HepG2 (cell line): ENCODE data around the gene ATG7. TPM values are rescaled to one million over a fixed set of nuclear protein-coding genes. Genes with fewer than 3 reads are reported as not detected.
A peak's percentile ranks its signal among the peaks of the same experiment; 100 is the strongest.

Experiments
- ATAC-seq: fragments of 200-7000 bp; cut with Tn5 transposase; 3 replicates; pipeline ENCODE4 v1.9.1; 2020; ENCODE audit warnings: mild to moderate bottlenecking, moderate library complexity
- BruUV-seq: library from RNA; stranded (reverse); fragments of 400-500 nt; replicated peaks from 2 replicates; lab custom pipeline; 2021; lab: Mats Ljungman, UMichigan
- CTCF ChIA-PET: fragments of 300-600 bp; formaldehyde crosslinking; extraction: SDS; loops from one replicate; lab custom pipeline; 2021; ENCODE audit warnings: low total read pairs, inconsistent platforms, low intra/inter-chr PET ratio; lab: Yijun Ruan, JAX
- POLR2A ChIA-PET: fragments of 350-600 bp; sonication (Branson Sonifier 250); formaldehyde crosslinking; loops from one replicate; lab custom pipeline; 2020; ENCODE audit warnings: antibody characterized with exemption, inconsistent platforms; lab: Yijun Ruan, JAX
- DNase-seq: peaks from one replicate; pipeline ENCODE4 v3.0.0-alpha.2; 2015; ENCODE audit warnings: low spot score
- FAIRE-seq: peaks from 3 replicates; lab custom pipeline; 2011; peaks lifted over from hg19 to GRCh38; lab: Jason Lieb, UNC
- H2AFZ ChIP-seq: one replicate; pipeline ENCODE4 v1.6.1; 2011; ENCODE audit warnings: low read length, inconsistent platforms
- H3K27ac ChIP-seq: fragments of 300-600 bp; 3 replicates; pipeline ENCODE4 v1.8.0; 2011; ENCODE audit warnings: mixed run types, mild to moderate bottlenecking, mixed read lengths, low read length, inconsistent platforms; ENCODE audit not compliant: insufficient read depth; ENCODE audit errors: extremely low read length
- H3K27me3 ChIP-seq, 2 experiments: fragments of 200-600 bp in 1 of 2; 2 replicates in 1 of 2; 3 replicates in 1 of 2; pipeline versions ENCODE4 v1.6.0 to v1.8.0; 2011; ENCODE audit warnings: low read length in 2 of 2, mild to moderate bottlenecking in 2 of 2, moderate library complexity in 2 of 2, inconsistent platforms in 1 of 2; ENCODE audit not compliant: insufficient read depth in 2 of 2, control insufficient read depth in 1 of 2
- H3K36me3 ChIP-seq, 2 experiments: fragments of 200-600 bp in 1 of 2; replicated peaks in 1 of 2; 2 replicates in 1 of 2; 3 replicates in 1 of 2; pipeline versions ENCODE4 v1.5.1 to v1.8.0; 2011; ENCODE audit warnings: low read length in 2 of 2, inconsistent platforms in 1 of 2; ENCODE audit not compliant: insufficient read depth in 2 of 2, control insufficient read depth in 1 of 2
- H3K4me1 ChIP-seq: 2 replicates; pipeline ENCODE4 v1.5.1; 2012; ENCODE audit warnings: low read length, inconsistent platforms; ENCODE audit not compliant: insufficient read depth
- H3K4me2 ChIP-seq: 2 replicates; pipeline ENCODE4 v1.6.0; 2011; ENCODE audit warnings: low read depth, low read length, inconsistent platforms
- H3K4me3 ChIP-seq, 3 experiments: fragments of 200-600 bp in 1 of 3; sonication (generic), shearing (Covaris generic) in 1 of 3; replicated peaks in 1 of 3; 2 replicates each; pipeline ENCODE4 v1.5.1; 2011 to 2016; ENCODE audit warnings: low read length in 3 of 3, inconsistent platforms in 2 of 3, low read depth in 2 of 3, mild to moderate bottlenecking in 2 of 3, control low read depth in 1 of 3, mixed read lengths in 1 of 3; ENCODE audit not compliant: insufficient read depth in 1 of 3
- H3K79me2 ChIP-seq: one replicate; pipeline ENCODE4 v1.6.1; 2011; ENCODE audit warnings: low read length, inconsistent platforms; ENCODE audit not compliant: insufficient read depth
- H3K9ac ChIP-seq: 2 replicates; pipeline ENCODE4 v1.6.0; 2011; ENCODE audit warnings: mild to moderate bottlenecking, low read depth, low read length, inconsistent platforms; ENCODE audit not compliant: insufficient read depth
- H3K9me3 ChIP-seq: 2 replicates; pipeline ENCODE4 v1.5.1; 2012; ENCODE audit warnings: mild to moderate bottlenecking, low read length
- H4K20me1 ChIP-seq: 2 replicates; pipeline ENCODE4 v1.6.0; 2011; ENCODE audit warnings: inconsistent platforms, mild to moderate bottlenecking, low read length, moderate library complexity; ENCODE audit not compliant: insufficient read depth
- AKNA ChIP-seq: sonication (generic); formaldehyde crosslinking; IDR thresholded peaks from 2 replicates; pipeline ENCODE4 v1.4.0; 2020; ENCODE audit warnings: missing genetic modification reagents, borderline replicate concordance
- ATAD3A ChIP-seq: sonication (generic); formaldehyde crosslinking; IDR thresholded peaks from 2 replicates; pipeline ENCODE4 v1.4.0; 2020; ENCODE audit warnings: missing genetic modification reagents
- CEBPB ChIP-seq: IDR thresholded peaks from 2 replicates; pipeline ENCODE4 v1.6.1; 2011; ENCODE audit warnings: low read depth, low read length, improper control_type of control experiment, borderline replicate concordance
- CEBPG ChIP-seq: IDR thresholded peaks from 2 replicates; pipeline ENCODE4 v1.6.1; 2016
- CSRNP1 ChIP-seq: sonication (generic); formaldehyde crosslinking; IDR thresholded peaks from 2 replicates; pipeline ENCODE4 v1.8.1; 2023; ENCODE audit warnings: mild to moderate bottlenecking, missing genetic modification reagents
- PRMT3 ChIP-seq: sonication (generic); formaldehyde crosslinking; IDR thresholded peaks from 2 replicates; pipeline ENCODE4 v1.8.1; 2022; ENCODE audit warnings: low read depth, mild to moderate bottlenecking, moderate library complexity, missing genetic modification reagents, borderline replicate concordance
- SNAPC5 ChIP-seq: sonication (generic); formaldehyde crosslinking; IDR thresholded peaks from 2 replicates; pipeline ENCODE4 v1.8.1; 2023; ENCODE audit warnings: mild to moderate bottlenecking, missing genetic modification reagents, borderline replicate concordance
- SP2 ChIP-seq: sonication (generic); formaldehyde crosslinking; IDR thresholded peaks from 2 replicates; pipeline ENCODE4 v1.5.1; 2020; ENCODE audit warnings: mild to moderate bottlenecking, missing genetic modification reagents
- ZBTB7A ChIP-seq: sonication (generic); formaldehyde crosslinking; IDR thresholded peaks from 2 replicates; pipeline ENCODE4 v1.8.0; 2022; ENCODE audit warnings: mild to moderate bottlenecking, missing genetic modification reagents
- ZNF160 ChIP-seq: sonication (generic); formaldehyde crosslinking; IDR thresholded peaks from 2 replicates; pipeline ENCODE4 v1.8.0; 2022; ENCODE audit warnings: mild to moderate bottlenecking, inconsistent platforms, missing genetic modification reagents
- ZNF207 ChIP-seq: fragments of 450-650 bp; IDR thresholded peaks from 2 replicates; pipeline ENCODE4 v1.6.1; 2016; ENCODE audit warnings: antibody characterized with exemption, borderline replicate concordance
- ZNF30 ChIP-seq: sonication (generic); formaldehyde crosslinking; IDR thresholded peaks from 2 replicates; pipeline ENCODE4 v1.5.0; 2020; ENCODE audit warnings: mild to moderate bottlenecking, missing genetic modification reagents
- ZNF337 ChIP-seq: sonication (generic); formaldehyde crosslinking; IDR thresholded peaks from 2 replicates; pipeline ENCODE4 v1.5.1; 2020; ENCODE audit warnings: missing genetic modification reagents, low read depth, mild to moderate bottlenecking, borderline replicate concordance
- ZNF354B ChIP-seq: sonication (generic); formaldehyde crosslinking; IDR thresholded peaks from 2 replicates; pipeline ENCODE4 v1.8.0; 2022; ENCODE audit warnings: mild to moderate bottlenecking, missing genetic modification reagents
- ZNF510 ChIP-seq: sonication (generic); formaldehyde crosslinking; IDR thresholded peaks from 2 replicates; pipeline ENCODE4 v1.4.0; 2020; ENCODE audit warnings: low read depth, mild to moderate bottlenecking, missing genetic modification reagents
- ZNF7 ChIP-seq: IDR thresholded peaks from 2 replicates; pipeline ENCODE4 v1.6.1; 2016; ENCODE audit warnings: missing biosample characterization, missing genetic modification reagents
- ZNF768 ChIP-seq: sonication (generic); formaldehyde crosslinking; IDR thresholded peaks from 2 replicates; pipeline ENCODE4 v1.4.0; 2020; ENCODE audit warnings: missing genetic modification reagents
- ZNF790 ChIP-seq: sonication (generic); formaldehyde crosslinking; IDR thresholded peaks from 2 replicates; pipeline ENCODE4 v1.8.0; 2022; ENCODE audit warnings: missing genetic modification reagents, mild to moderate bottlenecking, borderline replicate concordance
- ZNF891 ChIP-seq: sonication (generic); formaldehyde crosslinking; IDR thresholded peaks from 2 replicates; pipeline ENCODE4 v1.5.0; 2020; ENCODE audit warnings: mild to moderate bottlenecking, missing genetic modification reagents
- WGBS: methylation state at CpG from one replicate; pipeline ENCODE4 v1.1.6; 2017; ENCODE audit warnings: low lambda C conversion rate; 5-methylcytosine and 5-hydroxymethylcytosine counted together
- in situ Hi-C: cut with HindIII; loops from 2 replicates; pipeline ENCODE4 v1.10.0; 2017; ENCODE audit warnings: low pct_unique_long_range_greater_than_20kb; ENCODE audit not compliant: extremely low pct_ligation_motif_present
- intact Hi-C: fragments of 100-400 bp; cut with micrococcal nuclease; formaldehyde crosslinking; loops from one replicate; pipeline ENCODE4 v1.10.0; 2022; ENCODE audit not compliant: unreplicated experiment
- polyA plus RNA-seq, 8 experiments: library from polyadenylated mRNA; depleted of rRNA in 3 of 8; stranded (reverse) in 7 of 8; unstranded in 1 of 8; fragments of >200 nt; fragmentation: Illumina TruSeq in 4 of 8; extraction: Trizol in 4 of 8; gene quantifications; 2 replicates each; pipeline versions ENCODE4 v1.2.1 to v1.2.3, GENCODE V29; 2011 to 2016; ENCODE audit warnings: low read depth in 4 of 8, missing spikeins in 1 of 8, mixed read lengths in 1 of 8; ENCODE audit not compliant: insufficient read depth in 1 of 8
- total RNA-seq, 5 experiments: library from RNA; depleted of rRNA; stranded (reverse); fragments of >200 nt; fragmentation: Illumina TruSeq; extraction: Trizol; gene quantifications; 2 replicates each; pipeline ENCODE4 v1.2.3, GENCODE V29; 2016; ENCODE audit warnings: low read depth in 1 of 5

ATG7 gene
- total and polyA plus RNA-seq, 2 of the 13 experiments (the other 11 are each of a cell fraction or from before 2014, with no cell fraction given), result 7.8 to 22.1 TPM

GRCh38 chr3:11548721-11549131 lies 276.5 kb downstream of the ATG7 start (continued):
- no peak for TF ChIP-seq ZNF7 (CRISPR knock-in tag)
- no peak for TF ChIP-seq PRMT3 (CRISPR knock-in tag)
- TF ChIP-seq ZNF891 (CRISPR knock-in tag), result no peak
- TF ChIP-seq ZNF30, result no peak
- no peak for TF ChIP-seq CEBPB
- no peak for TF ChIP-seq ZNF207
- TF ChIP-seq CEBPG (CRISPR knock-in tag), result no peak
- TF ChIP-seq ZNF337 (CRISPR knock-in tag), result no peak
- no peak for TF ChIP-seq ATAD3A
- no peak for TF ChIP-seq ZNF768 (CRISPR knock-in tag)
- no peak for TF ChIP-seq ZNF790
- no peak for TF ChIP-seq SP2 (CRISPR knock-in tag)

DNA sequence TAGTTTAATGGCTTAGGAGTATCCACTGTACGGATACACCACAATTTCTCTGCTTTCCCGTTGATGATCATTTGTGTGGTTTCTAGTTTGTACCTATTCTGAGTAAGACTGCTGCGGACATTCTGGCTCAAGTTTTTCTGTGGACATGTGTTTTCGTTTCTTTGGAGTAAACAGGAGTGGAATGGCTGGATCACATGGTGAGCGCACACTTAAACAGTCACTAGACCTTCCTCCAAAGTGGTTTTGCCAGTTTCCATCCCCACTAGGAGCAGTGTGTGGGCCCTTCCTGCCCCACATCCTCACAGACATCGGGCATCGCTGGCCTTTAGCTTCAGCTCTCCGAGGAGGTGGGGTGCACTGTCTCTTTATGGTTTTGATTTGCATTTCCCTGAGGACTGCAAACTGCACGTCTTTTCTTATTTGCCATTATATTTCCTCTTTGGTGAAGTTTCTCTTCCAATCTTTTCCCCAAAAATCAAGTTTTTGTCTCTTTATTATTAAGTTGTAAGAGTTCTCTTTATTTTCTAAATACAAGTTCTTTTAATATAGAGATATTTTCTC lies 277.5 kb downstream of the ATG7 start:
- no peak for FAIRE-seq
- H3K4me2 ChIP-seq, result no peak overlapping the region
- TF ChIP-seq ZNF510 (no peak), CSRNP1 (CRISPR knock-in tag) (no peak), ZBTB7A (CRISPR knock-in tag) (no peak), SNAPC5 (CRISPR knock-in tag) (no peak), ZNF354B (CRISPR knock-in tag) (no peak), ZNF160 (CRISPR knock-in tag) (no peak), AKNA (CRISPR knock-in tag) (no peak)

More for the DNA sequence above, 277.5 kb downstream of the ATG7 start:
- H3K36me3 ChIP-seq, result peaks cover 4 to 9% of the 10 kb centered on the region in 2 experiments; a peak in 4 of 5 replicates
- no peak overlapping the region for H3K27ac ChIP-seq
- ATAC-seq (no peak), DNase-seq (no peak)
- no peak overlapping the region for H3K4me3 ChIP-seq
- POLR2A ChIA-PET, result no interaction called here
- H3K4me1 ChIP-seq, result peaks cover 3% of the 10 kb centered on the region
- no peaks in the 10 kb centered on the region for H3K79me2 ChIP-seq
- no peak overlapping the region for H2AFZ ChIP-seq
- CTCF ChIA-PET, result no interaction called here
- in situ Hi-C loops, result no loop called here
- H3K9ac ChIP-seq, result no peak overlapping the region
- H3K9me3 ChIP-seq, result no peaks in the 10 kb centered on the region
- no peaks in the 10 kb centered on the region for H3K27me3 ChIP-seq
- 0 out of 2 replicates have a peak, but pooled peaks cover 5% of the 10 kb centered on the region for H4K20me1 ChIP-seq
- TSS peak; percentile 42 for BruUV-seq
- intact Hi-C loops, result no loop called here
- 97% methylated on average over 9 of the region's 9 CpGs for WGBS
